H1 (cell line): ENCODE measurements around the gene ALPK3. TPM values are rescaled to one million over a fixed set of nuclear protein-coding genes. Genes with fewer than 3 reads are reported as not detected.

Experiments
- ATF2 ChIP-seq: IDR thresholded peaks from 2 replicates; pipeline ENCODE4 v1.6.1; 2012; ENCODE audit warnings: low read length, inconsistent platforms
- NRF1 ChIP-seq: IDR thresholded peaks from 2 replicates; pipeline ENCODE4 v1.6.1; 2011; ENCODE audit warnings: mild to moderate bottlenecking, low read depth, low read length, improper control_type of control experiment
- PHF8 ChIP-seq: fragments of 200-600 bp; sonication (generic); conservative IDR thresholded peaks from 2 replicates; pipeline ENCODE4 v1.7.1; 2012; ENCODE audit warnings: low read depth, mild to moderate bottlenecking, inconsistent platforms, low read length, moderate library complexity
- ZNF274 ChIP-seq: IDR thresholded peaks from 2 replicates; pipeline ENCODE4 v1.7.0; 2012; ENCODE audit warnings: low read length, borderline replicate concordance; ENCODE audit errors: extremely low read depth
- polyA plus RNA-seq, 7 experiments: library from polyadenylated mRNA; depleted of rRNA in 3 of 7; stranded (reverse) in 5 of 7; unstranded in 2 of 7; fragments of >200 nt in 5 of 7; fragments of 200-250 nt in 2 of 7; gene quantifications; 1 replicate in 5 of 7; 2 replicates in 1 of 7; 4 replicates in 1 of 7; pipeline versions ENCODE4 v1.2.1 to v1.2.3, GENCODE V29; 2011 to 2013; ENCODE audit warnings: missing spikeins in 2 of 7, mixed read lengths in 2 of 7
- total RNA-seq: library from RNA; stranded (reverse); fragmentation: NEBNext Ultra II Directional; extraction: Animal tissue kit (Norgen Biotek cat#: 25700); gene quantifications from 2 replicates; pipeline ENCODE4 v1.2.1, GENCODE V29; 2021

Gene ALPK3
- total and polyA plus RNA-seq, 2 of the 8 experiments (the other 6 are each of a cell fraction or from before 2014, with no cell fraction given), result 4.4 to 19.2 TPM

GRCh38 chr15:84915606-84915958 is 98.4 kb downstream of the ALPK3 start (continued):
- TF ChIP-seq PHF8, result no peak
- TF ChIP-seq NRF1, result no peak
- TF ChIP-seq ZNF274, result no peak
- TF ChIP-seq ATF2, result no peak
